Panc1 (cell line): Measurements from ENCODE around the gene PAFAH1B1. TPM values are rescaled to one million over a fixed set of nuclear protein-coding genes. Genes with fewer than 3 reads are reported as not detected.

Source experiments
- ATAC-seq: fragments of 200-7000 bp; cut with Tn5 transposase; 2 replicates; pipeline ENCODE4 v1.9.1; 2020; ENCODE audit warnings: mild to moderate bottlenecking, moderate library complexity
- BruUV-seq: library from RNA; stranded (reverse); fragments of 400-500 nt; replicated peaks from 2 replicates; lab custom pipeline; 2021; lab: Mats Ljungman, UMichigan
- CTCF ChIA-PET: fragments of 300-600 bp; sonication (Branson Sonifier 250); formaldehyde crosslinking; loops from one replicate; lab custom pipeline; 2022; ENCODE audit warnings: antibody characterized with exemption; lab: Charles Lee
- POLR2A ChIA-PET: fragments of 300-600 bp; sonication (Branson Sonifier 250); formaldehyde crosslinking; loops from one replicate; lab custom pipeline; 2022; ENCODE audit warnings: antibody characterized with exemption; lab: Charles Lee
- DNase-seq: peaks from one replicate; pipeline ENCODE4 v3.0.0-alpha.2; 2010; ENCODE audit warnings: low read depth, low spot score
- H3K27ac ChIP-seq: 2 replicates; pipeline ENCODE4 v1.5.1; 2011; ENCODE audit warnings: mild to moderate bottlenecking, low read length, inconsistent platforms
- H3K27me3 ChIP-seq: fragments of 200-500 bp; sonication (Bioruptor generic); 2 replicates; pipeline ENCODE4 v1.6.0; 2014; ENCODE audit warnings: low read length, inconsistent platforms; ENCODE audit not compliant: control insufficient read depth, insufficient read depth
- H3K36me3 ChIP-seq: fragments of 200-500 bp; sonication (Bioruptor generic); 2 replicates; pipeline ENCODE4 v1.5.1; 2014; ENCODE audit warnings: inconsistent platforms, mild to moderate bottlenecking, low read length, moderate library complexity; ENCODE audit not compliant: control insufficient read depth, insufficient read depth
- H3K4me1 ChIP-seq: 2 replicates; pipeline ENCODE4 v1.5.1; 2011; ENCODE audit warnings: inconsistent platforms, mild to moderate bottlenecking, low read length, moderate library complexity; ENCODE audit not compliant: control insufficient read depth, insufficient read depth
- H3K4me3 ChIP-seq, 2 experiments: 2 replicates each; pipeline ENCODE4 v1.5.1; 2011 to 2012; ENCODE audit warnings: low read depth in 2 of 2, low read length in 2 of 2, mild to moderate bottlenecking in 2 of 2, inconsistent platforms in 1 of 2, moderate library complexity in 1 of 2
- H3K9me3 ChIP-seq: fragments of 200-500 bp; sonication (Bioruptor generic); 2 replicates; pipeline ENCODE4 v1.5.1; 2014; ENCODE audit warnings: low read depth, mild to moderate bottlenecking, inconsistent platforms, low read length, moderate library complexity; ENCODE audit not compliant: control insufficient read depth, insufficient read depth
- POLR2AphosphoS5 ChIP-seq: IDR thresholded peaks from 2 replicates; pipeline ENCODE4 v1.6.1; 2012; ENCODE audit warnings: mild to moderate bottlenecking, low read depth, low read length, moderate library complexity
- SIN3A ChIP-seq: IDR thresholded peaks from 2 replicates; pipeline ENCODE4 v1.6.1; 2012; ENCODE audit warnings: low read depth, mild to moderate bottlenecking, low read length, moderate library complexity, borderline replicate concordance; ENCODE audit not compliant: insufficient read depth
- TCF7L2 ChIP-seq: IDR thresholded peaks from 2 replicates; pipeline ENCODE4 v1.6.1; 2011; ENCODE audit warnings: mild to moderate bottlenecking, low read depth, low read length, inconsistent platforms
- in situ Hi-C: cut with HindIII; loops from 2 replicates; pipeline ENCODE4 v1.10.0; 2016; ENCODE audit warnings: low sequenced_read_pairs, low pct_unique_long_range_greater_than_20kb
- intact Hi-C: fragments of 100-400 bp; cut with micrococcal nuclease; formaldehyde crosslinking; loops from one replicate; pipeline ENCODE4 v1.10.0; 2022; ENCODE audit not compliant: unreplicated experiment
- total RNA-seq: library from RNA; stranded (reverse); gene quantifications from one replicate; pipeline ENCODE4 v1.2.1, GENCODE V29; 2021; ENCODE audit not compliant: unreplicated experiment
- TF ChIP-seq, protein P1 (sequence below): fragments of 450-650 bp; IDR thresholded peaks from 2 replicates; pipeline ENCODE4 v1.5.1; 2017; ENCODE audit warnings: mild to moderate bottlenecking
- TF ChIP-seq, protein P2 (sequence below), 2 experiments: IDR thresholded peaks; 2 replicates each; pipeline ENCODE4 v1.6.1; 2011 to 2012; ENCODE audit warnings: low read depth in 2 of 2, control low read depth in 1 of 2, low read length in 1 of 2, mild to moderate bottlenecking in 1 of 2, moderate library complexity in 1 of 2; ENCODE audit not compliant: insufficient read depth in 1 of 2

The PAFAH1B1 gene
- total RNA-seq, 1 experiment from 2014 or later = 120 TPM

DNA sequence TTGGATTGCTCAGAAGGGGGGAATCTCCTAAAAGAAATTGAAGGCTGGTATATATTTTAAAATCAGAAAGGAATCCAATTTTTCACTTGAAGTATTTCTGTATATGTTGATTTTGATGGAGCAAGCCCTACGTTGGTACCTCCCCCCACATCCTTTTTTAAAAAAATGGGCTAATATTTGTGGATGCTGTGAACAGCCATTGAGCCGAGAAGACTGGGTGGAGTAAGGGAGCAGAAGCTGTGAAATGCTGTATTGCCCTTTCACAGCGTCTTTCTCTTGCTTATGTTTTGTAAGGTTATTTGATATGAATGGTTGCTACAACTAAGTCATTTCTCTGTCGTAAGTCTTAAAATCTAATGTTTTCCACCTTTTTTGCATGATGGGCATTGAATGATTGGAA is 2.3 kb downstream of the PAFAH1B1 start:
- Histone ChIP-seq H3K36me3 (peaks cover 7% of the 10 kb centered on the region), H3K9me3 (no peaks in the 10 kb centered on the region), H3K4me1 (peaks cover 23% of the 10 kb centered on the region), H3K4me3 (peak overlapping the region; percentile 84 to 93), H3K27ac (no peak overlapping the region), H3K27me3 (no peaks in the 10 kb centered on the region)
- ChIA-PET CTCF (interaction anchor here (0.7 kb wide), 1 partner anchor 213 kb away, joined by 12 read pairs; no protein-coding TSS in a partner anchor), POLR2A (interaction anchor here (0.7 to 0.8 kb wide), 3 partner anchors 49 to 202 kb away, joined by 4 to 14 read pairs (median 5); no protein-coding TSS in a partner anchor)
- DNase-seq (no peak), ATAC-seq (no peak)
- intact Hi-C loops (no loop called here), in situ Hi-C loops (no loop called here)
- TF ChIP-seq, protein P1, sequence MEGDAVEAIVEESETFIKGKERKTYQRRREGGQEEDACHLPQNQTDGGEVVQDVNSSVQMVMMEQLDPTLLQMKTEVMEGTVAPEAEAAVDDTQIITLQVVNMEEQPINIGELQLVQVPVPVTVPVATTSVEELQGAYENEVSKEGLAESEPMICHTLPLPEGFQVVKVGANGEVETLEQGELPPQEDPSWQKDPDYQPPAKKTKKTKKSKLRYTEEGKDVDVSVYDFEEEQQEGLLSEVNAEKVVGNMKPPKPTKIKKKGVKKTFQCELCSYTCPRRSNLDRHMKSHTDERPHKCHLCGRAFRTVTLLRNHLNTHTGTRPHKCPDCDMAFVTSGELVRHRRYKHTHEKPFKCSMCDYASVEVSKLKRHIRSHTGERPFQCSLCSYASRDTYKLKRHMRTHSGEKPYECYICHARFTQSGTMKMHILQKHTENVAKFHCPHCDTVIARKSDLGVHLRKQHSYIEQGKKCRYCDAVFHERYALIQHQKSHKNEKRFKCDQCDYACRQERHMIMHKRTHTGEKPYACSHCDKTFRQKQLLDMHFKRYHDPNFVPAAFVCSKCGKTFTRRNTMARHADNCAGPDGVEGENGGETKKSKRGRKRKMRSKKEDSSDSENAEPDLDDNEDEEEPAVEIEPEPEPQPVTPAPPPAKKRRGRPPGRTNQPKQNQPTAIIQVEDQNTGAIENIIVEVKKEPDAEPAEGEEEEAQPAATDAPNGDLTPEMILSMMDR = no peak
- TF ChIP-seq POLR2AphosphoS5 = no peak
- TF ChIP-seq, protein P2, sequence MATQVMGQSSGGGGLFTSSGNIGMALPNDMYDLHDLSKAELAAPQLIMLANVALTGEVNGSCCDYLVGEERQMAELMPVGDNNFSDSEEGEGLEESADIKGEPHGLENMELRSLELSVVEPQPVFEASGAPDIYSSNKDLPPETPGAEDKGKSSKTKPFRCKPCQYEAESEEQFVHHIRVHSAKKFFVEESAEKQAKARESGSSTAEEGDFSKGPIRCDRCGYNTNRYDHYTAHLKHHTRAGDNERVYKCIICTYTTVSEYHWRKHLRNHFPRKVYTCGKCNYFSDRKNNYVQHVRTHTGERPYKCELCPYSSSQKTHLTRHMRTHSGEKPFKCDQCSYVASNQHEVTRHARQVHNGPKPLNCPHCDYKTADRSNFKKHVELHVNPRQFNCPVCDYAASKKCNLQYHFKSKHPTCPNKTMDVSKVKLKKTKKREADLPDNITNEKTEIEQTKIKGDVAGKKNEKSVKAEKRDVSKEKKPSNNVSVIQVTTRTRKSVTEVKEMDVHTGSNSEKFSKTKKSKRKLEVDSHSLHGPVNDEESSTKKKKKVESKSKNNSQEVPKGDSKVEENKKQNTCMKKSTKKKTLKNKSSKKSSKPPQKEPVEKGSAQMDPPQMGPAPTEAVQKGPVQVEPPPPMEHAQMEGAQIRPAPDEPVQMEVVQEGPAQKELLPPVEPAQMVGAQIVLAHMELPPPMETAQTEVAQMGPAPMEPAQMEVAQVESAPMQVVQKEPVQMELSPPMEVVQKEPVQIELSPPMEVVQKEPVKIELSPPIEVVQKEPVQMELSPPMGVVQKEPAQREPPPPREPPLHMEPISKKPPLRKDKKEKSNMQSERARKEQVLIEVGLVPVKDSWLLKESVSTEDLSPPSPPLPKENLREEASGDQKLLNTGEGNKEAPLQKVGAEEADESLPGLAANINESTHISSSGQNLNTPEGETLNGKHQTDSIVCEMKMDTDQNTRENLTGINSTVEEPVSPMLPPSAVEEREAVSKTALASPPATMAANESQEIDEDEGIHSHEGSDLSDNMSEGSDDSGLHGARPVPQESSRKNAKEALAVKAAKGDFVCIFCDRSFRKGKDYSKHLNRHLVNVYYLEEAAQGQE (IDR thresholded peaks at IDR 0.05; ENCODE audit: insufficient read depth in 1 of 2, low read depth in 2 of 2, low read length in 1 of 2) = no peak
- TF ChIP-seq TCF7L2 = no peak
- no peak for TF ChIP-seq SIN3A
- BruUV-seq = TSS peak; percentile 75

GRCh38 chr17:2598166-2598565 is 4.7 kb downstream of the PAFAH1B1 start:
- in situ Hi-C loops = no loop called here
- no peak overlapping the region for H3K27ac ChIP-seq
- H3K4me3 ChIP-seq = no peak overlapping the region
- H3K27me3 ChIP-seq = no peaks in the 10 kb centered on the region
- no TSS peak for BruUV-seq
- DNase-seq = no peak
- H3K36me3 ChIP-seq = peaks cover 7% of the 10 kb centered on the region
- TF ChIP-seq SIN3A (no peak), TCF7L2 (no peak), POLR2AphosphoS5 (no peak)
- TF ChIP-seq, protein P1 = no peak
- TF ChIP-seq, protein P2 (IDR thresholded peaks at IDR 0.05; ENCODE audit: insufficient read depth in 1 of 2, low read depth in 2 of 2, low read length in 1 of 2) = no peak
- H3K4me1 ChIP-seq = peaks cover 35% of the 10 kb centered on the region
- CTCF ChIA-PET = no interaction called here
- no peaks in the 10 kb centered on the region for H3K9me3 ChIP-seq
- ATAC-seq = no peak
- intact Hi-C loops = no loop called here
- POLR2A ChIA-PET = no interaction called here
